SK-N-SH (cell line): ENCODE data around the gene NWD2.

Source experiments
- EP300 ChIP-seq, 2 experiments: IDR thresholded peaks; 2 replicates each; pipeline versions ENCODE4 v1.4.0 to v1.6.1; 2012; ENCODE audit warnings: borderline replicate concordance in 1 of 2, low read depth in 1 of 2, low read length in 1 of 2
- EZH2phosphoT487 ChIP-seq: fragments of 200-600 bp; sonication (generic); IDR thresholded peaks from 2 replicates; pipeline ENCODE4 v1.6.1; 2017; ENCODE audit warnings: low read depth, mixed run types, mild to moderate bottlenecking, antibody characterized with exemption, moderate library complexity, borderline replicate concordance
- FOXM1 ChIP-seq: IDR thresholded peaks from 2 replicates; pipeline ENCODE4 v1.4.0; 2012; ENCODE audit warnings: low read depth, mild to moderate bottlenecking
- GATA2 ChIP-seq: sonication (generic); formaldehyde crosslinking; IDR thresholded peaks from 2 replicates; pipeline ENCODE4 v1.5.0; 2020; ENCODE audit warnings: mild to moderate bottlenecking, missing genetic modification reagents
- MEF2A ChIP-seq: IDR thresholded peaks from 2 replicates; pipeline ENCODE4 v1.4.0; 2012; ENCODE audit warnings: low read depth, borderline replicate concordance
- MXI1 ChIP-seq: IDR thresholded peaks from 2 replicates; pipeline ENCODE4 v1.6.1; 2012; ENCODE audit warnings: mild to moderate bottlenecking, low read depth, low read length, improper control_type of control experiment
- POLR2AphosphoS5 ChIP-seq: IDR thresholded peaks from 2 replicates; pipeline ENCODE4 v1.6.1; 2012; ENCODE audit warnings: low read depth, low read length
- RCOR1 ChIP-seq: fragments of 150-350 bp; IDR thresholded peaks from 2 replicates; pipeline ENCODE4 v1.6.1; 2017; ENCODE audit warnings: antibody characterized with exemption, low read length
- RFX5 ChIP-seq: IDR thresholded peaks from 2 replicates; pipeline ENCODE4 v1.6.1; 2012; ENCODE audit warnings: mild to moderate bottlenecking, improper control_type of control experiment, low read length
- SIN3A ChIP-seq: IDR thresholded peaks from 2 replicates; pipeline ENCODE4 v1.6.1; 2012; ENCODE audit warnings: low read depth, mild to moderate bottlenecking, low read length, moderate library complexity, borderline replicate concordance
- TCF12 ChIP-seq: IDR thresholded peaks from 2 replicates; pipeline ENCODE4 v1.4.0; 2012
- TEAD4 ChIP-seq: IDR thresholded peaks from 2 replicates; pipeline ENCODE4 v1.4.0; 2012; ENCODE audit warnings: mild to moderate bottlenecking, borderline replicate concordance; ENCODE audit not compliant: insufficient read depth
- YY1 ChIP-seq: IDR thresholded peaks from 2 replicates; pipeline ENCODE4 v1.4.0; 2012; ENCODE audit warnings: low read depth, mild to moderate bottlenecking
- TF ChIP-seq, protein P1 (sequence below): fragments of 200-600 bp; sonication (generic); IDR thresholded peaks from 2 replicates; pipeline ENCODE4 v1.6.1; 2017; ENCODE audit warnings: antibody characterized with exemption, mild to moderate bottlenecking, moderate library complexity

GRCh38 chr4:37389366-37389765, 144.8 kb downstream of the NWD2 start:
- TF ChIP-seq YY1 (no peak), FOXM1 (no peak), TCF12 (no peak), SIN3A (no peak), GATA2 (no peak), TEAD4 (no peak), POLR2AphosphoS5 (no peak), RCOR1 (no peak), MEF2A (no peak), RFX5 (no peak), EZH2phosphoT487 (no peak), EP300 (IDR thresholded peaks at IDR 0.05; ENCODE audit: borderline replicate concordance in 1 of 2, low read depth in 1 of 2, low read length in 1 of 2) (no peak), MXI1 (no peak)
- TF ChIP-seq, protein P1, sequence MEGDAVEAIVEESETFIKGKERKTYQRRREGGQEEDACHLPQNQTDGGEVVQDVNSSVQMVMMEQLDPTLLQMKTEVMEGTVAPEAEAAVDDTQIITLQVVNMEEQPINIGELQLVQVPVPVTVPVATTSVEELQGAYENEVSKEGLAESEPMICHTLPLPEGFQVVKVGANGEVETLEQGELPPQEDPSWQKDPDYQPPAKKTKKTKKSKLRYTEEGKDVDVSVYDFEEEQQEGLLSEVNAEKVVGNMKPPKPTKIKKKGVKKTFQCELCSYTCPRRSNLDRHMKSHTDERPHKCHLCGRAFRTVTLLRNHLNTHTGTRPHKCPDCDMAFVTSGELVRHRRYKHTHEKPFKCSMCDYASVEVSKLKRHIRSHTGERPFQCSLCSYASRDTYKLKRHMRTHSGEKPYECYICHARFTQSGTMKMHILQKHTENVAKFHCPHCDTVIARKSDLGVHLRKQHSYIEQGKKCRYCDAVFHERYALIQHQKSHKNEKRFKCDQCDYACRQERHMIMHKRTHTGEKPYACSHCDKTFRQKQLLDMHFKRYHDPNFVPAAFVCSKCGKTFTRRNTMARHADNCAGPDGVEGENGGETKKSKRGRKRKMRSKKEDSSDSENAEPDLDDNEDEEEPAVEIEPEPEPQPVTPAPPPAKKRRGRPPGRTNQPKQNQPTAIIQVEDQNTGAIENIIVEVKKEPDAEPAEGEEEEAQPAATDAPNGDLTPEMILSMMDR: no peak
